GM12872 (cell line): ENCODE results near the gene ASB6.

ENCODE experiments used
- CTCF ChIP-seq: IDR thresholded peaks from 3 replicates; pipeline ENCODE4 v1.5.1; 2011; ENCODE audit warnings: low read depth, mild to moderate bottlenecking, low read length, moderate library complexity; ENCODE audit not compliant: insufficient read depth

ASB6 gene

GRCh38 chr9:129667378-129667777 is 25.4 kb upstream of the ASB6 start:
- no peak for TF ChIP-seq CTCF

- TF ChIP-seq CTCF: no peak
Observed at GRCh38 chr9:129666575-129666974, 24.6 kb upstream of the ASB6 start.

DNA sequence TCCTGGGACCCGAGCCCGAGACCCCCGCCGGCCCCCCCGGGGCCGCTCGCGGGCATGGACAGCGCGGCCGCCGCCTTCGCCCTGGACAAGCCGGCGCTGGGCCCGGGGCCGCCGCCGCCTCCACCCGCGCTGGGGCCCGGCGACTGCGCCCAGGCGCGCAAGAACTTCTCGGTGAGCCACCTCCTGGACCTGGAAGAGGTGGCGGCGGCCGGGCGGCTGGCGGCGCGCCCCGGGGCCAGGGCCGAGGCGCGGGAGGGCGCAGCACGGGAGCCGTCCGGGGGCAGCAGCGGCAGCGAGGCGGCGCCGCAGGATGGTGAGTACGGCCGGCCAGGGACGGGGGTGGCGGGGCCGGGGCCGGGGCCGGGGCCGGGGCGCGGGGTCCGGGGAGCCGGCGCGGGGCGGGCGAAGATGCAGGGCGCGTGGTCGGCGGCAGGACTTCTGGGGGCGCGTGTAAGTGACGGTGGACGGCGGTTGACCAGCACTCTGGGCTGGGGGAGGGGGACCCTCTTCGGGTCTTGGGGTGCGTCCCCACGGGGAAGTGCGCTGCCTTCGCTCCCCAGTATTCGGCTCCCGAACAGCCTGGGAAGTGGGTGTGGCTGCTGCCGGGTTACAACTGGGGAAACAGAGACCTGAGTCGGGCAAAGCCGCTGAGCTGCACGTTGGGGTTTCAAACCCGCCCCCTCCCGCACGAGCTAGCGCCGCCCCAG is 24.0 kb upstream of the ASB6 start:
- TF ChIP-seq CTCF: no peak

DNA sequence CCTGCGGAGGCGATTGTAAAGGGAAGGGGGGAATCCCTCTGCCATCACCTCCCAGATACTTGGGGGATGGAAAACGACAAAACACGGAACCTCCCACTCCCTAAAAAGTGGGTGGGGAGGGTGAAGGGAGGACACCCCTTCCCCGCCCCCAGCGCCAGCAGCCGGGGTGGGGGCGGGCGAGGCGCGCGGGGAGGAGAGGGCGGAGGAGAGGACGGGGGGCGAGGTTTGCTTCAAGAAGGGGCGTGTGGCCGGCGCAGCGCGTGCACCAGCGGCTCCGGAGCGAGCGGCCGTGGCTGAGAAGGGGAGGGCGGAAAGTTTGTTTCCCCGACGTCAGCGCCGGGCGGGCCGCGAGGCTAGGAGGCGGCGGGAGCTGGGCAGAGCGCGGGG is 23.4 kb upstream of the ASB6 start, which contains the start of gene PRRX2:
TSS of gene PRRX2 (plus strand) at position 259 of the 387 bp plus-strand sequence. CDS start 221 bp downstream, outside the sequence.
- TF ChIP-seq CTCF: no peak

- no peak for TF ChIP-seq CTCF
Observed at GRCh38 chr9:129664746-129665388, 22.9 kb upstream of the ASB6 start.

DNA sequence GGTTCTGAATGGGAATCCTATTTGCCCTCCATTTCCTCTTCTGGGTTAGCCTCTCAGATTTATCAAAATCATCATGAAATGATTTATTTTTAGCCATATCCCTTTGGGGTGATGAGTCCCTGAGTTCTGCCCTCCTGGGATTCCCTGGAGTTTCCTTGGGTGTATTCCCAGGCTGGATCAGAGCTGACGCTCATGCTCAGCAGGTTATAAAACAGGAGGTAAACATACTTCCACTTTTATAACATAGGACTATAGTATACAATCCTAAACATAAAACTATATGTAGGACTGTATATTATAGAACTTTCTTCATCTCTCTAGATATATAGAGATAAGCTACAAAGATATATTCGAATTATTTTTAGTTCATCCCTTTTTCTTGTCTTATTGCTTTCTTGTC is 19.1 kb upstream of the ASB6 start:
- no peak for TF ChIP-seq CTCF

- TF ChIP-seq CTCF: no peak
Observed at GRCh38 chr9:129656795-129657390, 14.9 kb upstream of the ASB6 start.
